Measurements from ENCODE around the gene CPSF7.

Gene CPSF7

DNA sequence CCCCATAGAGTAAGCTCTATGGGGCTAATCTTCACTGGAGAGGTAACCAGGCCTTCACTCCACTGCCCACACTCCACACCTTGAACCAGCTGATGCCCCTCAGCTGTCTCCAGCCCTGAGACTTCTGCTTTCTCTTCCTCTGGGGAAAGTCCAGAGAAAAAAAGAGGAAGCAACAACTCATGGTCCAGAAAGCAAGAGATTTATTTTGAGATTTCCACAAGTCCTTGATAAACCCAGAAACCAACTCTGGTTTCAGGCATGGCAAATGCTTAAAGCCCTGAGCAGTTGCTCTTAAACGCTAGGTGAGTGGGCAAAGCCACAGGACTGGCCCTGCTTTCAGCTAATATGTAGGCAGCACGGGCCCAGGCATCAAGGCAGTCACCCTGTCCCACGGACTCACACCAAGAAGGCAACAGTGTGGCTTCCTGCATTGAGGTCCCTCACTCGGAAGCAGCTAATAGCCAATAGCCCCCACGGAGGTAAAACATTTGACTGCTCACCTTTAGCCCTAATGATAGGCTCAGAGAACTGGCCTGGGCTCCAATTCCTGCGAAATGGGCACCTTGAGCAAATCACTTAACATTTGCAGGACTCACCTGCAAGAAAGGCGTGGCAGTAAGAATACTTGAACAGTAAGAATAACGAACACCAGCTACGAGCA is 72.4 kb downstream of the CPSF7 start:
- no peak for DNase-seq (ENCODE audit: low read depth in 3 of 3)

DNA sequence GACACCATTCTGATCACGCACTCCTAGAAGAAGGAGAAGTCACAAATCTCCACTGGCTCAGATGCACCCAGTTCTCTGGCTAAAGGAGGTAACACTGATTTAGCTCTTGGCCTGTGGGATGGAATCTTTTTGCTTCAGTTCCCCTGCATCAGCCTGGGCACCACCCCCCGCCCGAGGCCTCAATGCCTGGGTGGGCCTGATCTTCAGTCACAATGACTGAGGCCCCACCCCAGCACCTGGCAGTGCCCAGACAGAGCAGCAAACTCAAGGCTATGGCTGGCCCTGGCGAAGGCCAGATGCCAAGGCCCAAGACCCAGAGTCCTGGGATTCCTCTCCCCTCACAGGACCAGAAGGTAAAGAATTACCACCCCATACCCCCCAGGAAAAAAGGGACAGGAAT is 73.1 kb downstream of the CPSF7 start:
- no peak for DNase-seq (ENCODE audit: low read depth in 3 of 3)

DNA sequence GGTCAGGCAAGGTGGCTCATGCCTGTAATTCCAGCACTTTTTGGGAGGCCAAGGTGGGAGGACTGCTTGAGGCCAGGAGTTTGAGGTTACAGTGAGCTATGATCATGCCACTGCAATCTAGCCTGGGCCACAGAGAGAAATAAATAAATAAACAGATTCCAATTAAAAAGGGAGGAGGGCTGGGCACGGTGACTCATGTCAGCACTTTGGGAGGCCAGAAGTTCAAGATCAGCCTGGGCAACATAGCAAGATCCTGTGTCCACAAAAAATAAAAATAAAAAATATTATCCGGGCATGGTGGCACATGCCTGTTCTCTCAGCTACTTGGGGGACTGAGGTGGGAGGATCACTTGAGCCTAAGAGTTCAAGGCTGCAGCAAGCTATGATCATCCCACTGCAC is 75.6 kb downstream of the CPSF7 start:
- DNase-seq (ENCODE audit: low read depth in 3 of 3): no peak

DNA sequence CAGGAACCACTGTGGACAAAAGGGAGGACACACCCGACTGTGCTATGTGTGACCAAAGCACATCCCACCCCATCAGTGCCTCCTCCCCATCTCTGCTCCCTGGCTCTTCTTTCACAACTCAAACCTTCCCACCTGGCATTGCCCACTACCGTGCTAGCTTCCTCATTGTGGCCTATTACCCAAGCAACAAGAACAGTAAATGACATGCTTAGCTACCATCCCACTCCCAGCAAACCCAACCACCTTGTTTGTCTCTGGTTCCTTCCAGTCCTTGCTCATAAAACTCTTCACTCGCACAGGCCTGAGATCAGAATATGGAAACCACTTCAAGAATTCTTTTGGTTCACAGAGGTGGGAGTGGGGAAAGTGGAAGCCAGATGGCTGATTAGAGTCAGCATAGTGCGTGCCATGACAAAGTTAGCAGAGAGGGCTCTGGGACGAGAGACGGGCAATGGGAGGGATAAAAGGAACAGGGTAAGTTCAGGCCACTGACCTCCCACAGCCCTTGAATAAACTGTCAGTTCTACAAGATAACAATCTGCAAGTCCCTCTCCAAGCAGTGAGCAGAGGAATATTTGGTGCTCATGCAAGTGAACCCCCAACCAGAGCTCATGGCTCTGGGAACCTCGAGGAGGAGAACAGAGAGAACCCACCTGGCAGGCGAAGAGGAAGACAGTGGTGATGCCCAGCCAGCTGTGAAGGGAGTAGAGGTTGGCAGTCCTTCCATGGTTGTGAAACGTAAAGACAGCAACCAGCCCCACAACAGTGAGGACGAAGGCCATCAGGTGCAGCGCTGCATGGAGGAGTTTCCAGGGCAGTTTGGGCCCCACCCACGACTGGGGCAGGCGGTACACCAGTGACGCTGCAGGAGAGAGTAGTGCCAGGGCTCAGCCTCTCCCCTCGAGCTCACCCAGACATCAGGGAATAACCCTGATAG is 76.4 kb downstream of the CPSF7 start:
- DNase-seq (ENCODE audit: low read depth in 3 of 3): no peak

Measured in stimulated activated CD4-positive, alpha-beta T cell treated with anti-CD3 and anti-CD28 coated beads, TNF-alpha, amount 100 ng/mL, for 24 hours (primary cell).